HepG2 (cell line): ENCODE data around the gene VPS13C. TPM values are rescaled to one million over a fixed set of nuclear protein-coding genes. Genes with fewer than 3 reads are reported as not detected.

Experiments used
- ATAC-seq: fragments of 200-7000 bp; cut with Tn5 transposase; 3 replicates; pipeline ENCODE4 v1.9.1; 2020; ENCODE audit warnings: mild to moderate bottlenecking, moderate library complexity
- BruUV-seq: library from RNA; stranded (reverse); fragments of 400-500 nt; replicated peaks from 2 replicates; lab custom pipeline; 2021; lab: Mats Ljungman, UMichigan
- CTCF ChIA-PET: fragments of 300-600 bp; formaldehyde crosslinking; extraction: SDS; loops from one replicate; lab custom pipeline; 2021; ENCODE audit warnings: low total read pairs, inconsistent platforms, low intra/inter-chr PET ratio; lab: Yijun Ruan, JAX
- POLR2A ChIA-PET: fragments of 350-600 bp; sonication (Branson Sonifier 250); formaldehyde crosslinking; loops from one replicate; lab custom pipeline; 2020; ENCODE audit warnings: antibody characterized with exemption, inconsistent platforms; lab: Yijun Ruan, JAX
- DNase-seq: peaks from one replicate; pipeline ENCODE4 v3.0.0-alpha.2; 2015; ENCODE audit warnings: low spot score
- FAIRE-seq: peaks from 3 replicates; lab custom pipeline; 2011; peaks lifted over from hg19 to GRCh38; lab: Jason Lieb, UNC
- H2AFZ ChIP-seq: one replicate; pipeline ENCODE4 v1.6.1; 2011; ENCODE audit warnings: low read length, inconsistent platforms
- H3K27ac ChIP-seq: fragments of 300-600 bp; 3 replicates; pipeline ENCODE4 v1.8.0; 2011; ENCODE audit warnings: mixed run types, mild to moderate bottlenecking, mixed read lengths, low read length, inconsistent platforms; ENCODE audit not compliant: insufficient read depth; ENCODE audit errors: extremely low read length
- H3K27me3 ChIP-seq, 2 experiments: fragments of 200-600 bp in 1 of 2; 2 replicates in 1 of 2; 3 replicates in 1 of 2; pipeline versions ENCODE4 v1.6.0 to v1.8.0; 2011; ENCODE audit warnings: low read length in 2 of 2, mild to moderate bottlenecking in 2 of 2, moderate library complexity in 2 of 2, inconsistent platforms in 1 of 2; ENCODE audit not compliant: insufficient read depth in 2 of 2, control insufficient read depth in 1 of 2
- H3K36me3 ChIP-seq, 2 experiments: fragments of 200-600 bp in 1 of 2; replicated peaks in 1 of 2; 2 replicates in 1 of 2; 3 replicates in 1 of 2; pipeline versions ENCODE4 v1.5.1 to v1.8.0; 2011; ENCODE audit warnings: low read length in 2 of 2, inconsistent platforms in 1 of 2; ENCODE audit not compliant: insufficient read depth in 2 of 2, control insufficient read depth in 1 of 2
- H3K4me1 ChIP-seq: 2 replicates; pipeline ENCODE4 v1.5.1; 2012; ENCODE audit warnings: low read length, inconsistent platforms; ENCODE audit not compliant: insufficient read depth
- H3K4me2 ChIP-seq: 2 replicates; pipeline ENCODE4 v1.6.0; 2011; ENCODE audit warnings: low read depth, low read length, inconsistent platforms
- H3K4me3 ChIP-seq, 3 experiments: fragments of 200-600 bp in 1 of 3; sonication (generic), shearing (Covaris generic) in 1 of 3; replicated peaks in 1 of 3; 2 replicates each; pipeline ENCODE4 v1.5.1; 2011 to 2016; ENCODE audit warnings: low read length in 3 of 3, inconsistent platforms in 2 of 3, low read depth in 2 of 3, mild to moderate bottlenecking in 2 of 3, control low read depth in 1 of 3, mixed read lengths in 1 of 3; ENCODE audit not compliant: insufficient read depth in 1 of 3
- H3K79me2 ChIP-seq: one replicate; pipeline ENCODE4 v1.6.1; 2011; ENCODE audit warnings: low read length, inconsistent platforms; ENCODE audit not compliant: insufficient read depth
- H3K9ac ChIP-seq: 2 replicates; pipeline ENCODE4 v1.6.0; 2011; ENCODE audit warnings: mild to moderate bottlenecking, low read depth, low read length, inconsistent platforms; ENCODE audit not compliant: insufficient read depth
- H3K9me3 ChIP-seq: 2 replicates; pipeline ENCODE4 v1.5.1; 2012; ENCODE audit warnings: mild to moderate bottlenecking, low read length
- H4K20me1 ChIP-seq: 2 replicates; pipeline ENCODE4 v1.6.0; 2011; ENCODE audit warnings: inconsistent platforms, mild to moderate bottlenecking, low read length, moderate library complexity; ENCODE audit not compliant: insufficient read depth
- CBFB ChIP-seq: sonication (generic); formaldehyde crosslinking; IDR thresholded peaks from 2 replicates; pipeline ENCODE4 v1.4.0; 2020; ENCODE audit warnings: missing genetic modification reagents
- CTCF ChIP-seq: sonication (generic); formaldehyde crosslinking; IDR thresholded peaks from 2 replicates; pipeline ENCODE4 v1.5.0; 2020; ENCODE audit warnings: mild to moderate bottlenecking, missing genetic modification reagents, moderate library complexity
- GATAD2A ChIP-seq: IDR thresholded peaks from 2 replicates; pipeline ENCODE4 v1.6.1; 2016
- MATR3 ChIP-seq: sonication (generic); formaldehyde crosslinking; IDR thresholded peaks from 2 replicates; pipeline ENCODE4 v1.4.0; 2020; ENCODE audit warnings: missing genetic modification reagents
- MZF1 ChIP-seq: sonication (generic); formaldehyde crosslinking; IDR thresholded peaks from 2 replicates; pipeline ENCODE4 v1.8.1; 2023; ENCODE audit warnings: mild to moderate bottlenecking, missing genetic modification reagents, borderline replicate concordance
- NR3C1 ChIP-seq: sonication (generic); formaldehyde crosslinking; IDR thresholded peaks from 2 replicates; pipeline ENCODE4 v1.4.0; 2020; ENCODE audit warnings: missing genetic modification reagents
- PRMT3 ChIP-seq: sonication (generic); formaldehyde crosslinking; IDR thresholded peaks from 2 replicates; pipeline ENCODE4 v1.8.1; 2022; ENCODE audit warnings: low read depth, mild to moderate bottlenecking, moderate library complexity, missing genetic modification reagents, borderline replicate concordance
- RBFOX2 ChIP-seq: fragments of 200-400 bp; formaldehyde crosslinking; IDR thresholded peaks from 2 replicates; pipeline ENCODE4 v1.6.1; 2017; ENCODE audit warnings: low read depth, mild to moderate bottlenecking, low read length
- TERF1 ChIP-seq: sonication (generic); formaldehyde crosslinking; IDR thresholded peaks from 2 replicates; pipeline ENCODE4 v1.8.0; 2022; ENCODE audit warnings: mild to moderate bottlenecking, missing genetic modification reagents, moderate library complexity
- ZBTB39 ChIP-seq: sonication (generic); formaldehyde crosslinking; IDR thresholded peaks from 2 replicates; pipeline ENCODE4 v1.5.0; 2020; ENCODE audit warnings: missing genetic modification reagents
- ZNF280D ChIP-seq: sonication (generic); formaldehyde crosslinking; IDR thresholded peaks from 2 replicates; pipeline ENCODE4 v1.5.1; 2020; ENCODE audit warnings: mild to moderate bottlenecking, missing genetic modification reagents
- ZNF317 ChIP-seq: sonication (generic); formaldehyde crosslinking; IDR thresholded peaks from 2 replicates; pipeline ENCODE4 v1.5.0; 2020; ENCODE audit warnings: mild to moderate bottlenecking, missing genetic modification reagents
- ZNF572 ChIP-seq: sonication (generic); formaldehyde crosslinking; IDR thresholded peaks from 2 replicates; pipeline ENCODE4 v1.5.1; 2020; ENCODE audit warnings: mild to moderate bottlenecking, missing genetic modification reagents
- ZNF672 ChIP-seq: sonication (generic); formaldehyde crosslinking; IDR thresholded peaks from 2 replicates; pipeline ENCODE4 v1.8.1; 2022; ENCODE audit warnings: missing genetic modification reagents
- WGBS: methylation state at CpG from one replicate; pipeline ENCODE4 v1.1.6; 2017; ENCODE audit warnings: low lambda C conversion rate; 5-methylcytosine and 5-hydroxymethylcytosine counted together
- in situ Hi-C: cut with HindIII; loops from 2 replicates; pipeline ENCODE4 v1.10.0; 2017; ENCODE audit warnings: low pct_unique_long_range_greater_than_20kb; ENCODE audit not compliant: extremely low pct_ligation_motif_present
- intact Hi-C: fragments of 100-400 bp; cut with micrococcal nuclease; formaldehyde crosslinking; loops from one replicate; pipeline ENCODE4 v1.10.0; 2022; ENCODE audit not compliant: unreplicated experiment
- polyA plus RNA-seq, 8 experiments: library from polyadenylated mRNA; depleted of rRNA in 3 of 8; stranded (reverse) in 7 of 8; unstranded in 1 of 8; fragments of >200 nt; fragmentation: Illumina TruSeq in 4 of 8; extraction: Trizol in 4 of 8; gene quantifications; 2 replicates each; pipeline versions ENCODE4 v1.2.1 to v1.2.3, GENCODE V29; 2011 to 2016; ENCODE audit warnings: low read depth in 4 of 8, missing spikeins in 1 of 8, mixed read lengths in 1 of 8; ENCODE audit not compliant: insufficient read depth in 1 of 8
- total RNA-seq, 5 experiments: library from RNA; depleted of rRNA; stranded (reverse); fragments of >200 nt; fragmentation: Illumina TruSeq; extraction: Trizol; gene quantifications; 2 replicates each; pipeline ENCODE4 v1.2.3, GENCODE V29; 2016; ENCODE audit warnings: low read depth in 1 of 5

The VPS13C gene
- total and polyA plus RNA-seq, 2 of the 13 experiments (the other 11 are each of a cell fraction or from before 2014, with no cell fraction given): 10.9 to 26.8 TPM

GRCh38 chr15:62035256-62035924, 24.9 kb downstream of the VPS13C start:
- H3K4me1 ChIP-seq: no peaks in the 10 kb centered on the region
- CTCF ChIA-PET: no interaction called here
- H2AFZ ChIP-seq: no peak overlapping the region
- no peak for FAIRE-seq
- H3K27ac ChIP-seq: no peak overlapping the region
- peaks cover 0 to 13% of the 10 kb centered on the region in 2 experiments; a peak in 2 of 5 replicates for H3K36me3 ChIP-seq
- H3K27me3 ChIP-seq: no peaks in the 10 kb centered on the region
- BruUV-seq: no TSS peak
- POLR2A ChIA-PET: no interaction called here
- no peak for DNase-seq
- no peaks in the 10 kb centered on the region for H3K9me3 ChIP-seq
- H4K20me1 ChIP-seq: no peaks in the 10 kb centered on the region
- H3K9ac ChIP-seq: no peak overlapping the region
- intact Hi-C loops (no loop called here), in situ Hi-C loops (no loop called here)
- H3K4me2 ChIP-seq: no peak overlapping the region
- no peak overlapping the region for H3K4me3 ChIP-seq
- 99% methylated on average over 2 of the region's 2 CpGs for WGBS
- H3K79me2 ChIP-seq: no peaks in the 10 kb centered on the region
- no peak for ATAC-seq
- no peak for TF ChIP-seq ZNF672
- no peak for TF ChIP-seq PRMT3 (CRISPR knock-in tag)
- TF ChIP-seq CTCF (CRISPR knock-in tag): no peak
- TF ChIP-seq ZNF572 (CRISPR knock-in tag): no peak
- TF ChIP-seq NR3C1: no peak
- TF ChIP-seq MATR3 (CRISPR knock-in tag): no peak
- TF ChIP-seq TERF1: no peak
- TF ChIP-seq MZF1 (CRISPR knock-in tag): no peak
- TF ChIP-seq ZNF280D: no peak
- TF ChIP-seq CBFB (CRISPR knock-in tag): no peak
- TF ChIP-seq GATAD2A: no peak
- no peak for TF ChIP-seq ZNF317
- TF ChIP-seq ZBTB39 (CRISPR knock-in tag): no peak
- TF ChIP-seq RBFOX2: no peak
